Stimulated activated CD4-positive, alpha-beta T cell treated with anti-CD3 and anti-CD28 coated beads, Interleukin-2, amount 100 ng/mL, for 24 hours (primary cell): ENCODE results near the gene CCDC30.
A peak's percentile ranks its signal among the peaks of the same experiment; 100 is the strongest.

Experiments used
- DNase-seq, 2 donors: peaks; one replicate each; pipeline ENCODE4 v3.0.0-alpha.2; 2020

The CCDC30 gene

DNA sequence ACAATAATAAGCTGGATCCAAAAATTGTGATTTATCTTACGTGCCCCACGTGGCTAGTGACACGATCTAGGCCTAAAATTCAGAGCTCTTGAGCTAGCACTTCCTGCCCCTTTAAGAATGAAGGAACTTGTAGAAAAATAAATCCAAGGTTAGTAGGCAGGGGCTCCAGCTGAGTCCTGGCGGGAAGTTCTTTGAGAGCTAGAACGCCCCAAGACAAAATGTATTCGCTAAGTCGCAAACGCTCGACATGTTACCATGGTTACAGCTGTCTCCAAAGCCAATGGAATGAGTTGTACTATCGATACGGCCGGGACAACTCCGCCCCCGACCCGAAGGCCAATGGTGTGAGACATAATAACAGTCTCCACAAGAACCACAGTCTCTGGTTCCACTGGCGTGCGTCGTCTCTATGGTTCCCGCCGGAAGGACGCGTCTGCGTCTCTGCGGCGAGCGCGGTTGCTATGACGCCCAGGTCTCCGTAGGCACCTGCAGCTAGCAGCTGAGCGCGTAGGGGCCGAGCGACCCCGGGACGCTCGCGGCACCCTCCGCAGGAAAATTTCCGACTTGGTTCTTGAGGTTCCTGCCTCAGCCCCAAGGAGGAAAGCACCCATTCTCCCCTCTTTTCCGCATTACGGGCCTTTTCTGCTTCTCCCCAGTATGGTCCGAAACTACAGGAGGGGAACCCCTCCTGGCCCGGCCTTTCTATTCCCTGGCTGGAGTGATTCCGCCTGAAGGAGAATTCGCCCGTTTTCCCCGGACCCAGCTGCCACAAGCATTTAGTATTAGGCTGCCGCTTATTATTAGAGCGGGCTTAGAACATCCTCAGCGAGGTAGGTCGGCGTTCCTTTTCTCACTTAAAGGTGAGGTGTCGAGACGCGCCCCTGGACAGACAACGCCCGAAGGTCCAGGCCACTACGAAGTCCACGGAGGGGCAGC is at the start of gene CCDC30:
CCDC30 (plus strand) TSS at position 459 of the 936 bp plus-strand sequence. CDS start 17,266 bp downstream, outside the sequence.
- peak; percentile 93 to 94 for DNase-seq

DNA sequence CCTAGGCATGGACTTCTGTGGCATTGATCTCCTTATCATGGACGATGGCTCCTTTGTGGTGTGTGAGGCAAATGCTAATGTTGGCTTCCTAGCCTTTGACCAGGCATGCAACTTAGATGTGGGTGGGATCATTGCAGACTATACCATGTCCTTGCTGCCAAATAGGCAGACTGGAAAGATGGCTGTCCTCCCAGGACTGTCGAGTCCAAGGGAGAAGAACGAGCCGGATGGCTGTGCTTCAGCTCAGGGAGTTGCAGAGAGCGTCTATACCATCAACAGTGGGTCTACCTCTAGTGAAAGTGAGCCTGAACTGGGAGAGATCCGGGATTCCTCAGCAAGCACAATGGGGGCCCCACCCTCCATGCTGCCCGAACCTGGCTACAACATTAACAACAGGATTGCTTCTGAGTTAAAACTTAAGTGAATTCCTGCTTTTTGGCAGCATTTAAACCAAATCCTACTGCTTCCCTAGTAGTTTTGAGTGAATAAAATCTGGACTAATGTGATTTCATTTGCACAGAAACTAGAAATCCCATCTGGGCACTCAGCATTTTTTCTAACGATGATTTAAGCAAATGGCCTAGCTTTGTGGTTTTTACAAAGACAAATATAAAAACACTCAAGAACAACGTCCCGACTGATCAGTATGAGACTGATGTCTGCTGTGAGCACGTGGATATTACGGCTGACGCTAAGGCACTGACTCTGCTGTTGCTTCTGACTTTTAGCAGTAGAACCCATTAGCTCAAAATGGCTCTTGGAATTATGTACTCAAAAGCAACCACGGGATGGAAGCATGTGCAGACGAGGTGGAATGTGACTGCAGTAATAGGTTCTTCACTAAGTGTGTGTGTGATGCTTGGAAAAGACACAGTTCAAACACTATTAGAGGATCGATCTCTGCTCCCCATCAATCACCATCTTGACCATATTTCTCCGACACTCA is 48.3 kb upstream of the CCDC30 start:
- no peak for DNase-seq

DNA sequence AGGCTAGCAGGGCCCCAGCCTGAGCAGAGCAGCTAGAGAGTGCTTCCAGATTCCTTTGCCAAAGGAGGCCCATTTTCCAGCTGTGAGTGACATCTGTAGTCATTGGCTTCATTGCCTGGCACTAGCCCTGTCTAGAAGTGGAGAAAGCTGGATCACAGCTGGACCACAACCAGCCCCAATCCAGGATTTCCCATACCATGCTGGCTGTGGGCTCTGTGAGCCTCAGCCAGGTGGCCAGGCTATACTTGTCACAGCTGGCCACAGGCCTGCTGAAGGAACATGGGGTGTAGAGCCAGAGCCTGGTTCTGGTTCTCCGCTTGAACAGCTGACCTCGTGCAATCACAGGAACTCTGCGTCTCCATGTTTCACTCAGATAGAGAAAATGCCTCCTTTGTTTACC is 45.9 kb upstream of the CCDC30 start:
- no peak for DNase-seq

DNA sequence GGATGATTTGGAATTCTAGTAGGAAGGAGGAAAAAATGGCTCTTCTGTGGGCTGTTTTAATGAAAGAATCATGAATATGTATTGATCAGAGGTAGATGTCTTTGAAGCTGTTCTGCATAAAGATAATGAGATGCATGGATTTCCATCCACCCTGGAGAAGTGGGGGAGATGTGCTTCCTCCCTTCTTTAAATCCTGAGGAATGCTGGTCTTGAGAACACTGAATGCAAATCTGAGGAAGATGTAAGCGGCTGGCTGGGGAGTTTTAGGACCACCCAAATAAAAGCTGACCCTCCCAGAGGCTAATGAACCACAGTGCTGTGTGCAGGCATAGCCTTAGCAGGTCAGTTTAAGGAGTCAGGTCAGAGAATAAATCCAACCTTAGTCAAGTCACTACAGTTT is 44.6 kb upstream of the CCDC30 start:
- no peak for DNase-seq

DNA sequence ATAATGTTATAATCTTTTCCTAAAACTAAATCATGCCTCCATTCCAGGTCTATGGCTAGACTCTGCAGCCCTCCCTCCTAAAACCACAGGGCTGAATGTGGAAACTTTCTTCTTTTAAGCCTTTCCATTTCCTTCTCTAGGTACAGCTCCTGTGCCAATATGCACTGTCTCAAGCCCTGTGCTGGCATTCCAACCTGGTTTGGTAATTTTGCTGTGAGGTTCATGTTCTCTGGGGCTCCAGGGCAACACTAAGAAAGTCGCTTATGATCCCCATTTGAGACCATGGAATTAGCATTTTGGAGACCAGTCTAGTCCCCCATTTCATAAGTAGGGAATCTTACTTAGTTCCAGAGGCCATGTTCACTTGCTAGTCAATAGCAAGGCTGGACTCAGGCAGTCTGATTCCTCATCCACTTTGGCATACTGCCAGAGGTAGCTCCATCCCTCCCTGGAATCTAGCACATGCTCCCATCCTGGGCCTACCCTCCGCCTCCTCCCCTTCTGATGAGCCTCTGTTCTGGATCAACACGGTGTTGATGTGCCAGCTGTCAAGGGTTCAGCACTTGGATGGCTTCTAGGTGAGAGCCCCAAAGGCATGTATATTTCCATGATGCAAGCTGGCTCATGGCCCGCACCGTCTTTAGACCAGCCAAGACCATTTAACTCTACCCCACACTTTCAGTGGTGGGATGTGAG is 43.8 kb upstream of the CCDC30 start:
- no peak for DNase-seq

DNA sequence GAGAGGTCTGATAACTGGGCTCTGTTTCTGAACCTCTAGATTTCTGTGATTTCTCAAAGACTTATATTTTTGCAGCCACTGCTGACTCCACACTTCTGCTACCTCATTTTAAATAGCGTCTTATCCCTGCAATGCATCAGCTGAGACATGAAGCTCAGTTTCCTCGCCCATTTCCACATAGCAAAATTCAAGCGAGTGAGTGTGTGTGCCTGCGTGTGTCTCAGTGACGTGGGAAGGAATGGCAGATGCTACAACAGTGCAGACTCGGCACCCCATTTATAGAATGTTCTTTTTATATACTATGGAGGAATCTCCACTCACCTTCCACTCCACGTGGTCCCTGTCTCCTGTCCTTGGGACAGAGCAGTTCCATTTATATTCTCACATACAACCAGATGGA is 43.0 kb upstream of the CCDC30 start:
- DNase-seq = no peak

DNA sequence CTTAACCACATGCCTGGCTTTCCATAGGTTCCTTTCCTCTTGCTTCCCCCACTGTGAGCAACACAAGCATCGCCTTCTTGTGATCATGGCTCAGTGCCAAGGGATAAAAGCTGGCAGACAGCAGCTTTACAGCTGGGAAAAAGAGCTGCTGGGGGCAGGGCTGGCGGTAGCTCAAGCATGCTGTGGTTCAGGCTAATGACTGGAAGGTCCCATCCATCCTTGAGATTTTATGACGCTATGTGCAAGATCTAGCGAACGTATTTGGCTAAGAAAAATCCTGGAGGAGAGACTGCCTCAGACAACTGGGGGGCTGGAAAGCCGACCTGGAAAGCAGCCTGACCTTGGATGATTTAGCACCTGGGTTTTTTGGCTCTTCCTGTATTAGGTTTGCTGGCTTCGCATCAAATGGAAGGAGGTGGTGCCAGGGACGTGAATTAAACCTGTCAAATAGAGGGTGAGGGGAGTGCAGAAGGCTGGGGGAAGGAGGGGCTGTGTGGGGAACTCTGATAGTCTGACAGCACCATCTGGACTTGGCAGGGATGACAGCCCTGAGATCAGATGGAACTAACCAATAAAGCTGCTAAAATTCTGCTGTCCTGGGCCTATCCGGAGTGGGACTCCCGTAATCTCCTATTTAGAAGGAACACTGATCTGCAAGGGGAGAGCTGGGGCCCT is 42.0 kb upstream of the CCDC30 start:
- no peak for DNase-seq

DNA sequence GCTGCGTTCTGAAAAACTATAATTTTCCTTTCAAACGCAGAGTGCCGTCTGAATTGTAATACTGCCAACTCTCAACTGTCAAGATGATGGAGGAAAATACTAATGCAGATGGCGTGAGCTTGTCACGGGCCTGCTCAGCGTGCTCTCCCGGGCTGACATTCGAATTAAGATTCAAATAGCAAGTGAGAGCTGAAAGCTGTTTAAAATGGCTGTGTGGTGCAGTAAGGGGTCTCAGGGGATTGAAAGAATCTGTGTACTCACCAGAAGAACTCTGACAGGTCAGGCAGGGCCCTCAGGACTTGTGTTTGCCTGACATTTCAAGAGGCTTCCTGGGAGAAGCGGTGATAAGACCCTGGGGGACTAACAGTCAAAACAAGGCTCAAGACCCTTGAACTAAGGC is 40.3 kb upstream of the CCDC30 start:
- DNase-seq = no peak

DNA sequence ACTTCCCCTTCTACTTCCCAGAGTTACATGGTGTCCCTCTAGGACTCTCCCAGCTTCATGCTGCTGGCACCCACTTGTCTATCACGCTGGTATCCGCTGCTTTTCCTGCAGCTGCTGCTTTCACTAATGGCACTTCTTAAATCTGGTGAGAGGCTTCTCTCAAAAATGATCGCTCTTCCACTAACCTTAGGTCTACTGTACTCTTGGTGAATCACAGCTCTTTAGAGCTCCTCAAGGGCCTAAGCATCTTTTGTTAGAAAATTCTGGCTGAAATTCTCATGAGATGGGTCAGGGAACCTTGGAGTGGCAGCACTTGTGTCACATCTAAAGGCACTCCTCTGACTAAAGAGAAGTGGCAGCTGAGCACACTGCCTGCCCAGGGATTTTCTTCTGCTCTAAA is 39.4 kb upstream of the CCDC30 start:
- DNase-seq = no peak

DNA sequence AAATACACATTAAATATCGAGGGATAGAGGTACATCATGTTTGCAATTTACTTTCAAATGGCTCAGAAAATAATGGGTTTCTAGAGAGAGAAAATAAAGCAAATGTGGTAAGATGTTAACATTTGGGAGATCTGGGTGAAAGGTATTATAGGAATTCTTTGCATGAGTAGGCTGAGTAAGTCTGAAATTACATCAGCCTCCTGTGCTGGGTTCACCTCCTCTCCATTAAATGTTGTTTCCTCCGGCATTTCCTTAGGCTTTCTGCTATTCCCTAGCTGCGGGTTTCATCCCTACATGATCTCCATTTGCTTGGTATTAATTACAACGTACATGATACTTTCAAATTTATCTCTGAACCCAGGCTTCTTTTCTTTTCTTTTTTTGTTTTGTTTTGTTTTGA is 38.9 kb upstream of the CCDC30 start:
- no peak for DNase-seq

DNA sequence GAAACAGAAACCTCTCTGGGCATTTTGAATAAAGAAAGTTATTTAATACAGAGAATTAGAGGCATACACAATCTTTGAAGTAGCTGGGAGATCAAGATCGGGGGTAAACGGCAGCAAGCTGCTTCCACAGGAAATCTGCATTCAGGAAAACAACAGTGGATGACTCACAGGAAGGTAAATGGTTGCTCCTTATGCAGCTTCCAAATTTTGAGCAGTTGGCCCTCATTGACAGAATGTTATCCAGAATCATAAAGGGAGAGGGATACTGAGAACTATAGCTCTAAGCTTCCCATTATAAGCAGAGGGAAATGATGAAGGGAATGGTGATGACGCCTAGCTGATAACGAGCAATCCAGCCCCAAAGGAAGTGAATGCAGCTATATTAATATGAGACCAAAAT is 35.8 kb upstream of the CCDC30 start:
- DNase-seq = no peak

DNA sequence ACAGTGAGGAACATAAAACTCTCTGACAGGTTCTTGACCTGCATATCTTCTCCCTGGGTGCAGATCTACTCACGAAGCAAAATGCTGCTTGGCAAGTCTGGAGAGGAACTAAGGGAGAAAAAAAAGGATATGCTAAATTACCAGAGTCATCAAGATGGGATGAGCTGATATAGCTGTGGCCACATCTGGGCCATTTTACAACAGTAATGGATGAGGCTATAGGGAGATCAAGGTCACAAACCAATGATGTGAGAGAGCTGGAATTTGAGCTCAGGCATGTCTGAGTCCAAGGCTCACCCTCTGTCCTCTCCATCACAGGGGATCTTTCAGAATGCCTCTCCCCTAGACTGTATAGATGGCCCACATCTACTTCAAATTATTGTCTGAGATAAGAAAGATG is 33.5 kb upstream of the CCDC30 start:
- DNase-seq = no peak

DNA sequence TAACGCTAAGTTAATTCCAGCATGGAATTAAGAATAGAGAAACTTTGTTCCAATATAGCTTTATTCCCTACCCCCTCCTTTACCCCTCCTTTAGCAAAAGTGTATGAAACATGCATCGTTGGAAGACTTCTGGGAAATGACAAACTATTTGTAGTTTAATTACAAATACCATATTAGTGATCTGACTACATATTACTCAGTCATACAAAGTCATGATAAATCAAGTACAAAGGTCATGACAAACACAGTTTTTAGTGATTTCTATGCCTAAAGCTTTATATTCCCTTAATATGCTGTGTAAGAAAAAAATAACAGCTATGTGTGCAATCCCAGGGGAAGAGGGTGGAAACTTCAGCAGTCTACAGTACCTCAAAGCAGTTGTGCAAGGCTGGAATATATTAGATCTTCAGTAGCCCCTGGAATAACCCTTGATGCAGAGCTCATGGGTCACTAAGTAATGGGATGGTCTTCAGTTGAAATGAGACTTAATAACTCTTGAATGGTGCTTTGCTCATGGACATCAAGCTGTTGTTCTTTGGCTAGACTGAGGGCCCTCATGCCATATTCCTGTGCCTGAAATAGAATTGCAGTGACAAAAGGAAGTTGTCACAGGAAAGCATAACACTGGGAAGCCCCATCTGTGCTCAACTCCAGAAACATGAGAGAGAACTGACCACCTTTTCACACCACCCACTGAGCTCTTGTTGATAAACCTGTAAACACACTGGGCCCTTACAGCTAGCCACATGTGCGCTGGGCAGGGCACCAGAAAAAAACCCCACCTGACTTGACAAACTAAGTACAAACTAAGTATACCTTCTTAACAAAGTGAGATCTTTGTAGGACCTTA is 32.6 kb upstream of the CCDC30 start:
- DNase-seq = no peak

DNA sequence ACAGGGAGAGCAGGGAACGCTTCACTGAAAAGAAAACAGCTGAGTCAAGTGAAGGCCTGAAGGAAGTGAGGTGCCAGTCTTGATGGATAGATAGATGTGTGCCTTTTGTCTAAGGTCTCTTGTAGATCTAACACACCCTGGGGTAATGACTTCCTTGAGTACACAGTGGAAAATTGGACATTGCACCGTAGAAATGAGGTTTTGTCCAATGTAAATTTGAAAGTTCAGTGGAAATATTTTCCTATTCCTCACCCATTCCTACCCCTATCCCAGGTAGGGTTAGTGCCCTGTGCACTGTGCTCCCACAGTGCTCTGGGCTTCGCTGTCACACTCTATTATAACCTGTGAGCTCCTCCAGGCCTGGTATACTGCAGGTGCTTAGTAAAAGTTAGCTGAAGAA is 31.6 kb upstream of the CCDC30 start:
- DNase-seq = no peak

DNA sequence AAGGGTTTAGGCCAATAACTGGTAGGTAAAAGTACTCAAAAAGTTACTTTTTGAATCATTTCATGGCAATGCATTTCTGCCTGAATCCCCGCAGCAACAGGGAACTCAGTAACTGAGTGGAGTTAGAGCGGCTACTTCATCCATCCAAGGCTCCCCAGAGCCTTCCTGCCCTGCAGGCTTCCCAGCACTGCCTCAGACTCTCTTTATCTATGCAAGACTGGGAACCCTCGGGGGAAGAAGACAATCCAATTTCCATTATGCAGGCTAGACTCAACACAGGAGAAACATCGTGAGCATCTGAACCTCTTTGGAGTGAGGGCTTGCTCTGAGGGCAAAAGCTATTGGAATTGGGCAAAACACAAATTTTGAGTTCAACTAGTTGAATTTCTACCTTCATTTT is 30.4 kb upstream of the CCDC30 start:
- no peak for DNase-seq

DNA sequence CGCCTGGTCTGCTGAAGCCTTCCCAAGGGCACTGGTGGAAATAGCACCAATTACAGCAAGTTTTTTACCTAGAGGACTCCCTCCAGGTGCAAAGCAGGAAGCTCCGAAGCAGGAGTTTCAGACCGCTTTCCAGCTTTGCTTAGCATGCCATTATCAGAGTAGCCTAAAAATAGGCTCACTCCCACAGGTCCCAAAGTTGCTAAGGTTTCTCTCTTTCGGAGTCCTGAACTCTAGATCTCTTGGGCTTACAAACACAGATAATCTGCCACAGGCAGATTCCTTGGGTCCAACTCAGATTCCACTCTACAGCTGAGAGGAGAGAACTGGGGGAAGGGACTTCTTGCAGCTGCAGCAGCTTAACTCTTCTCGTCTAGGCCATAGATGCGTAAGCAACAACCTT is 29.7 kb upstream of the CCDC30 start:
- no peak for DNase-seq

DNA sequence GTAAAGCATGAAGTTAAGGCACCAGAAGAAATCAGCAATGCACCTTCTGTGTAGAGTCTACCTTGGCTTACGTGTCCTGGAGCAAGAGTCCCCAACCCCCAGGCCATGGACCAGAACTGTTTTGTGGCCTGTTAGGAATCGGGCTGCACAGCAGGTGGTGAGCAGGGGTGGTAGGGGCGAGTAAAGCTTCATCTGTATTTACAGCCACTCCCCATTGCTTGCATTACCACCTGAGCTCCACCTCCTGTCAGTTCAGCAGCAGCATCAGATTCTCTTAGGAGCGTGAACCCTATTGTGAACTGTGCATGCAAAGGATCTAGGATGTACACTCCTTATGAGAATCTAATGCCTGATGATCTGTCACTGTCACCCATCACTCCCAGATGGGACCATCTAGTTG is 28.7 kb upstream of the CCDC30 start:
- DNase-seq = no peak

DNA sequence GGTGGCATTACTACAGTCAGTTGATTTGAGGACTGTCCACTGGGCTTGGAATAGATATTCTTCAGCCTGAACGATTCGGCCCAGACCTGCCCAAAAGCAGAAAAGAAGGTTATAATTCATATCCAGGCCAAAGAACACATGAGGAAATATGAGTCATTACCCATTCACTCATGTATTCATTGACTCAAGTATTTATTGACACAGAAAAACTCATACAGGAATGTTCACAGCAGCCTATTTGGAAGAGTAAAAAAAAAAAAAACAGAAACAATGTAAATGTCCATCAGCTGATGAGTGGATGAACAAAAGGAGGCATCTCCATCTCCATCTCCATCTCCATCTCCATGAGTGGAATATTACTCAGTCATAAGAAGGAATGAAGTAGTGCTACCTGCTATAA is 23.1 kb upstream of the CCDC30 start:
- no peak for DNase-seq

DNA sequence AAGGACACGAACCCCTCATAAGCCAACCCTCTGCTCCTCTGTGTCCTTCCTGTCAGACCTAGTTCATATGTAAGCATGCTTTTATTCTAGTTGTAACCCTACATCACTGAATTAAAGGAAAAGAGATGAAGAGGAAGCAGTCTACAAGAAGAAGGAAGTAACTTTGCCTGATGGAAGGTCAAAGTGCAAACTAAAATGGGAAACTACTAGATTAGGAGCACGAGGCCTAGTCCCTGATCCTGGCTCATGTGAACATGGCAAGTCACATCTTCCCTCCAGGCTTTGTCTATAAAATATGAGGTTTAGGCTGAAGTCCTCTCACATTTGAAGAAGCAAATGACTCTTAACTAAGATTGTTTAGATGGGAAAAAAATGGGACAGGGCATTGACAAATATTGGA is 20.4 kb upstream of the CCDC30 start:
- no peak for DNase-seq

DNA sequence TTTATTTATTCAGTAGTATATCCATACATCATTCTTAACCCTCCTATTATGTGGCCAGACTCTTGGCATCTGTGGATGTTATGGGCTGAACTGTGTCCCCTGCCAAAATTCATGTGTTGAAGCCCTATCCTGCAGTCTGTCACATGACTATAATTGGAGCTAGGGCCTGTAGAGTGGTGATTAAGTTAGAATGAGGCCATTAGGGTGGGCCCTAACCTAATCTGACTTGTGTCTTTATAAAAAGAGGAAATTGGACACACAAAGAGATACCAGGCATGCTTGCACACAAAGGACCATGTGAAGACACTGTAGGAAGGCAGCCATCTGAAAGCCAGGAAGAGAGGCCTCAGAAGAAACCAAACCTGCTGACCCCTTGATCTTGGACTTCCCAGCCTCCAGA is 13.8 kb upstream of the CCDC30 start:
- DNase-seq = no peak

DNA sequence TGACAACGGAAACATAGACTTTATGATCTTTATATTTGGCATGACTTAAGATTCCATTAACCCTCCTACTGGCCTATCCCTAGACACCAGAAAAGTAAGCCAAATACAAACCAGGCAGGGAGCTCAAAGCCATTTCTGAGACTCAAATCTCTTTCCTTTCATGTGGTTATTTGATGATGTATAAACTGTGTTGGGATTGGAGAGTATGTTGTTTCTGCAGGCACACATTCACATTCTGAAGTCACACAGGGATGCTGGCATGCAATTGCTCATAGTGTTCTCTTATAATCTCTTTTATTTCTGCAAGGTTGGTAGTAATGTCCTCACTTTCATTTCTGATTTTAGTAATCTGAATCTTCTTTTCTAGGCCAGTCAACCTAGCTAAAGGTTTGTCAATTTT is 13.0 kb upstream of the CCDC30 start:
- no peak for DNase-seq

DNA sequence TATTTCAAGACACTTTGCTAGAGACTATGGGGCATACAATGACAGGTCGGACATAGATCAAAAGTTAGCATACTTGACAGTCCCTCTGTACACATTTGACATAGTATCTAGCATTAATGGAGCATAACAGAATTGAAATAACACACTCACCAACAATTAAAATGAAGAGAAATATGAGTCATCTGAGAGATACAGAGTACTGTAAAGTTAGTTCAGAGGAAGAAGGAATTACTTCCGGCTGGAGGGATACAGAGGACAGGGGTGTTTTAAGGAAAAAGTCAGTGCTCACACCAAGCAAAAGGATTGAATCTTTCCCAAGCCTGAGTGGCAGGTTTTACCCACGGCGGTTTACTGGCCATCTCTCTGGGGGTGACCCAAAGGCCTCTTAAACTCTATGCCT is 9.7 kb upstream of the CCDC30 start:
- DNase-seq = no peak
